ENCODE data around the gene SEPTIN11. TPM values are rescaled to one million over a fixed set of nuclear protein-coding genes. Genes with fewer than 3 reads are reported as not detected.

SEPTIN11 gene
- total RNA-seq, 1 donor from 2014 or later: 460 TPM

DNA sequence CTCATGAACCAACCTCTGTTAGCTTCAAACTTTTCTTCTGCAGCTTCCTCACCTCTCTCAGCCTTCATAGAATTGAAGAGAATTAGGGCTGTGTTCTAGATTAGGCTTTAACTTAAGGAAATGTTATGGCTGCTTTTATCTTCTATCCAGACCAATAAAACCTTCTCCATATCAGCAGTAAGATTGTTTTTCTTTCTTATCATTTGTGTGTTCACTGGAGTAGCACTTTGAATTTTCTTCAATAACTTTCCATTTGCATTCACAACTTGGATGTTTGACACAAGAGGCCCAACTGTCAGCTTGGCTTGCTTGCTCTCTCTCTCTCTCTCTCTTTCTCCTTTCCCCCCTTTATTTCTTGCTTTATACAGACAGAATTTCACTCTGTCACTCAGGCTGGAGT lies 28.8 kb upstream of the SEPTIN11 start:
- no peak overlapping the region for H3K4me3 Mint-ChIP-seq (ENCODE audit: unreplicated experiment)
- TF ChIP-seq CTCF (IDR thresholded peaks at IDR 0.05): no peak
- H3K27me3 Mint-ChIP-seq (ENCODE audit: unreplicated experiment): no peaks in the 10 kb centered on the region
- H3K36me3 Mint-ChIP-seq (ENCODE audit: unreplicated experiment): no peaks in the 10 kb centered on the region
- DNase-seq (ENCODE audit: extremely low spot score, unreplicated experiment): no peak
- no peak overlapping the region for H3K27ac Mint-ChIP-seq (ENCODE audit: unreplicated experiment)
- no peaks in the 10 kb centered on the region for H3K4me1 Mint-ChIP-seq (ENCODE audit: unreplicated experiment)
- no peaks in the 10 kb centered on the region for H3K9me3 Mint-ChIP-seq (ENCODE audit: unreplicated experiment)

GRCh38 chr4:76923619-76924357 lies 25.8 kb upstream of the SEPTIN11 start:
- no peaks in the 10 kb centered on the region for H3K36me3 Mint-ChIP-seq (ENCODE audit: unreplicated experiment)

DNA sequence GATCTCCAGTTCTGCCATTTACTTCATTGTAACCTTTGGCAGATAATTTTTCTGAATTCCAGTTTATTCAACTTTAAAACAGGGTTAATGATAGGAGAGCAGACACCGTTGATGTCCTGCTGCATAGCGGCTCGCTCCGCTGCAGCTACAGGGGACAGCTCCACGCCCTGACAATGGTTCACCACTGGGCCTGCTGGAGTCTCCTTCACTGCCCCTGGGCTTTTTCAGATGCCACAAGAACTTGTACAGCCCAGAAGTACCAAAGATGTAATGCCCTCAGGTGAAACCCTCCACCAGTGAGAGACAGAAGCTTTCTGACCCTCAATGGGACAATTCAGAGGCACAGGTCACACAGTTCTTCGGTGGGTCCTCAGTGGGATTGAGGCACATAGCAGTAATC lies 22.7 kb upstream of the SEPTIN11 start:
- Mint-ChIP-seq H3K36me3 (ENCODE audit: unreplicated experiment) (no peaks in the 10 kb centered on the region), H3K9me3 (ENCODE audit: unreplicated experiment) (no peaks in the 10 kb centered on the region), H3K4me1 (ENCODE audit: unreplicated experiment) (no peaks in the 10 kb centered on the region), H3K27me3 (ENCODE audit: unreplicated experiment) (no peaks in the 10 kb centered on the region), H3K4me3 (ENCODE audit: unreplicated experiment) (no peak overlapping the region), H3K27ac (ENCODE audit: unreplicated experiment) (no peak overlapping the region)
- DNase-seq (ENCODE audit: extremely low spot score, unreplicated experiment): no peak
- TF ChIP-seq CTCF (IDR thresholded peaks at IDR 0.05): no peak

More at GRCh38 chr4:76923619-76924357, 25.8 kb upstream of the SEPTIN11 start:
- no peak overlapping the region for H3K27ac Mint-ChIP-seq (ENCODE audit: unreplicated experiment)
- no peaks in the 10 kb centered on the region for H3K9me3 Mint-ChIP-seq (ENCODE audit: unreplicated experiment)
- H3K4me1 Mint-ChIP-seq (ENCODE audit: unreplicated experiment): no peaks in the 10 kb centered on the region
- no peaks in the 10 kb centered on the region for H3K27me3 Mint-ChIP-seq (ENCODE audit: unreplicated experiment)
- DNase-seq (ENCODE audit: extremely low spot score, unreplicated experiment): no peak
- H3K4me3 Mint-ChIP-seq (ENCODE audit: unreplicated experiment): no peak overlapping the region
- no peak for TF ChIP-seq CTCF (IDR thresholded peaks at IDR 0.05)

GRCh38 chr4:76930685-76931084 lies 18.9 kb upstream of the SEPTIN11 start:
- H3K27ac Mint-ChIP-seq (ENCODE audit: unreplicated experiment): no peak overlapping the region
- DNase-seq (ENCODE audit: extremely low spot score, unreplicated experiment): no peak
- H3K4me1 Mint-ChIP-seq (ENCODE audit: unreplicated experiment): no peaks in the 10 kb centered on the region
- no peaks in the 10 kb centered on the region for H3K9me3 Mint-ChIP-seq (ENCODE audit: unreplicated experiment)
- no peak overlapping the region for H3K4me3 Mint-ChIP-seq (ENCODE audit: unreplicated experiment)
- H3K36me3 Mint-ChIP-seq (ENCODE audit: unreplicated experiment): no peaks in the 10 kb centered on the region
- TF ChIP-seq CTCF (IDR thresholded peaks at IDR 0.05): no peak
- no peaks in the 10 kb centered on the region for H3K27me3 Mint-ChIP-seq (ENCODE audit: unreplicated experiment)

DNA sequence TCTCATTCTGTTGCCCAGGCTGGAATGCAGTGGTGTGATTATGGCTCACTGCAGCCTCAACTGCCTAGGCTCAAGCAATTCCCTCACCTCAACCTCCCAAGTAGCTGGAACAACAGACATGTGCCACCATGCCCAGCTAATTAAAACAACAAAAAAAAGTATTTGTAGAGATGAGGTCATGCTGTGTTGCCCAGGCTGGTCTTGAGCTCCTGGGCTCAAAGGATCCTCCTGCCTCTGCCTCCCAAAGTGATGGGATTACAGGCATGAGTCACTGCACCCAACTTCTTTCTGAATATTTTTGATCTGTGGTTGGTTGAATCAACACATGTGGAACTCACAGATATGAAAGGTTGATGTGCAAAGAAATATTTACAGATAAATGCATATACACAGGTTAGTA lies 18.5 kb upstream of the SEPTIN11 start:
- no peaks in the 10 kb centered on the region for H3K27me3 Mint-ChIP-seq (ENCODE audit: unreplicated experiment)
- H3K9me3 Mint-ChIP-seq (ENCODE audit: unreplicated experiment): no peaks in the 10 kb centered on the region
- no peaks in the 10 kb centered on the region for H3K36me3 Mint-ChIP-seq (ENCODE audit: unreplicated experiment)
- H3K27ac Mint-ChIP-seq (ENCODE audit: unreplicated experiment): no peak overlapping the region
- TF ChIP-seq CTCF (IDR thresholded peaks at IDR 0.05): no peak
- H3K4me3 Mint-ChIP-seq (ENCODE audit: unreplicated experiment): no peak overlapping the region
- DNase-seq (ENCODE audit: extremely low spot score, unreplicated experiment): no peak
- H3K4me1 Mint-ChIP-seq (ENCODE audit: unreplicated experiment): no peaks in the 10 kb centered on the region
